Mucosa of descending colon (tissue), 3 donors: ENCODE data around the gene PCP4L1. TPM values are rescaled to one million over a fixed set of nuclear protein-coding genes. Genes with fewer than 3 reads are reported as not detected.
A peak's percentile ranks its signal among the peaks of the same experiment; 100 is the strongest.

Experiments used
- ATAC-seq: fragments of 200-7000 bp; cut with Tn5 transposase; one replicate; pipeline ENCODE4 v1.9.1; 2020; ENCODE audit warnings: mild to moderate bottlenecking, moderate library complexity
- DNase-seq, 3 donors: peaks; one replicate each; pipeline ENCODE4 v3.0.0-alpha.2; 2020
- H3K36me3 ChIP-seq: fragments of 200-600 bp; one replicate; pipeline ENCODE4 v1.8.0; 2021; ENCODE audit warnings: low read depth, mild to moderate bottlenecking
- H3K4me1 ChIP-seq: fragments of 200-600 bp; one replicate; pipeline ENCODE4 v1.8.0; 2021; ENCODE audit warnings: low read depth, mild to moderate bottlenecking
- H3K4me3 ChIP-seq: fragments of 200-600 bp; one replicate; pipeline ENCODE4 v1.8.0; 2021; ENCODE audit warnings: mild to moderate bottlenecking
- H3K9me3 ChIP-seq: fragments of 200-600 bp; one replicate; pipeline ENCODE4 v1.8.0; 2021; ENCODE audit warnings: mild to moderate bottlenecking
- intact Hi-C, 2 donors: fragments of 100-400 bp; cut with DNase I in 1 of 2; cut with micrococcal nuclease in 1 of 2; formaldehyde crosslinking; loops; one replicate each; pipeline versions ENCODE4 v1.11.0 to v1.11.1; 2022; cut with DNase I, micrococcal nuclease
- total RNA-seq, 3 donors: library from RNA; stranded (reverse); fragmentation: NEBNext Ultra II Directional in 2 of 3; extraction: Animal tissue kit (Norgen Biotek cat#: 25700) in 2 of 3; gene quantifications; one replicate each; pipeline versions ENCODE4 v1.2.1 to v1.2.4, GENCODE V29; 2021 to 2023
- TF ChIP-seq, protein P1 (sequence below): fragments of 200-600 bp; IDR thresholded peaks from one replicate; pipeline ENCODE4 v1.8.0; 2022; ENCODE audit warnings: antibody characterized with exemption, mild to moderate bottlenecking
- donor health status: DM: no; HTN: no; CAD: no; lungs with moderate emphysema.
- donor health status: DM: no; HTN: no; CAD: no.
- donor health status: DM: no; HTN: yes; CAD: no.

Gene PCP4L1
- total RNA-seq, 3 donors from 2014 or later, result 0.41 to 12.2 (median 1.6) TPM

DNA sequence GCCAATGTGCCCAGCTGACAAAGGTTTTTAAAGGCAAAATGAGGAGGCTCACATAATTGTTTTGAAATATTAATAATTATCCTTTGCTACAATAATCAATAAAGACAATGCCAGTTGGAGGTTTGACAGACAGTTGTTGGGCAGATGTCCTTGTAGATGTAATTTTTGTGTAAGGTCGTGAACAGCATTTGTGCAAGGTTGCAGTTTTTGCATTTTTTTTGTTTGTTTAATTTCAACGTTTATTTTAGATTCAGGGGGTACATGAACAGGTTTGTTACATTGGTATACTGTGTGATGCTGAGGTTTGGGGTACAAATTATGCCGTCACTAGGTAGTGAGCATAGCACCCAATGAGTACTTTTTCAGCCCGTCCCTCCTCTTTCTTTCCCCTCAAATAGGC lies 41.9 kb downstream of the PCP4L1 start:
- DNase-seq, result no peak
- TF ChIP-seq, protein P1, sequence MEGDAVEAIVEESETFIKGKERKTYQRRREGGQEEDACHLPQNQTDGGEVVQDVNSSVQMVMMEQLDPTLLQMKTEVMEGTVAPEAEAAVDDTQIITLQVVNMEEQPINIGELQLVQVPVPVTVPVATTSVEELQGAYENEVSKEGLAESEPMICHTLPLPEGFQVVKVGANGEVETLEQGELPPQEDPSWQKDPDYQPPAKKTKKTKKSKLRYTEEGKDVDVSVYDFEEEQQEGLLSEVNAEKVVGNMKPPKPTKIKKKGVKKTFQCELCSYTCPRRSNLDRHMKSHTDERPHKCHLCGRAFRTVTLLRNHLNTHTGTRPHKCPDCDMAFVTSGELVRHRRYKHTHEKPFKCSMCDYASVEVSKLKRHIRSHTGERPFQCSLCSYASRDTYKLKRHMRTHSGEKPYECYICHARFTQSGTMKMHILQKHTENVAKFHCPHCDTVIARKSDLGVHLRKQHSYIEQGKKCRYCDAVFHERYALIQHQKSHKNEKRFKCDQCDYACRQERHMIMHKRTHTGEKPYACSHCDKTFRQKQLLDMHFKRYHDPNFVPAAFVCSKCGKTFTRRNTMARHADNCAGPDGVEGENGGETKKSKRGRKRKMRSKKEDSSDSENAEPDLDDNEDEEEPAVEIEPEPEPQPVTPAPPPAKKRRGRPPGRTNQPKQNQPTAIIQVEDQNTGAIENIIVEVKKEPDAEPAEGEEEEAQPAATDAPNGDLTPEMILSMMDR, result no peak
- no peak overlapping the region for H3K4me3 ChIP-seq
- intact Hi-C loops, result no loop called here
- H3K36me3 ChIP-seq, result no peaks in the 10 kb centered on the region
- H3K9me3 ChIP-seq, result no peaks in the 10 kb centered on the region
- ATAC-seq, result no peak
- peaks cover 8% of the 10 kb centered on the region for H3K4me1 ChIP-seq

DNA sequence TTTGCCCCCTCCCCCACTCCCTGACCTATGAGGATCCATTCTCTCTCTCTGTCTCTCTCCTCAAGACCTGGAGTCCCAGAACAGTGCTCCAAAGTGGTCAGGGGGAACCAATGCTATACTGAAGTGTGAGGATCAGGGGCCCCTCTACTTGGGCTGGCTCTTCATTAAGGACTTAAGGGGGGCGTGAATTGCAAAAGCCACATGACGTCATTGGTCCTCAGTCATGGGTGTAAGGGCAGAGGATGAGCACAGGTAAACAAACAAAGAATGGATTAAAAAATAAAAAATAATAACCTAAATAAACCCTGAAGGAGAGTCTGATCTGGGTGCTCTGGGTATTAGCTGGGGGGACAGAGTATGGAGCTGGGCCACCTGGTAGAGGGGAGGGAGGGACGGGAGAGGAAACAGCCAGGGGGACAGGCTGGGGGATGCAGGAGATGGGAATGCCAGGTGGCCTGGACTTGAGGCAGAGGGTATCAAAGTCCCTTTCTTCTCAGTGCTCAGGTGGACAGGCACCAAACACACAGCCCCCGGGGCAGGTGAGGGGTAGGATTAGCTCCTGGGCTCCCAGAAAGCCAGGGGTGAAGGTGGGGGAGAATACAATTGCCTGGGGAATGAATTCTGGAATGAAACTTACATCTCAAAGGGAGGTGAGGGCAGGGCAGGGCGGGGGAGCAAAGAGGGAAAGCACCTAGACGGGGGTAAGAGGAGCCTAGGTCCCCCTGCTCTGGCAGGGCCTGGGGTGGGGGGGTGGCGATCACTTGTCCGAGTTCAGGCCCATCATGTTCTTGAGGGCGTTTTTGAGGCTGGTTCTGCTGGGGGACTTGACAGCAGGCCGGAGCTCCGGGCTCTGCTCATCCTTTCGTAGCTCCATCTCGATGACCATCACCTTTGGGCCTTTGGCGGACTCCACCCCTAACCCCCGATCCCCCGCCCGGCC lies 46.7 kb downstream of the PCP4L1 start:
- Histone ChIP-seq H3K4me3 (peak overlapping the region; percentile 44), H3K4me1 (peaks cover 9% of the 10 kb centered on the region), H3K36me3 (no peaks in the 10 kb centered on the region), H3K9me3 (no peaks in the 10 kb centered on the region)
- ATAC-seq, result peak; percentile 25
- intact Hi-C loops, result no loop called here
- DNase-seq, result peak in 2 of 3 donors; percentile 38 to 48
- TF ChIP-seq, protein P1, result no peak

DNA sequence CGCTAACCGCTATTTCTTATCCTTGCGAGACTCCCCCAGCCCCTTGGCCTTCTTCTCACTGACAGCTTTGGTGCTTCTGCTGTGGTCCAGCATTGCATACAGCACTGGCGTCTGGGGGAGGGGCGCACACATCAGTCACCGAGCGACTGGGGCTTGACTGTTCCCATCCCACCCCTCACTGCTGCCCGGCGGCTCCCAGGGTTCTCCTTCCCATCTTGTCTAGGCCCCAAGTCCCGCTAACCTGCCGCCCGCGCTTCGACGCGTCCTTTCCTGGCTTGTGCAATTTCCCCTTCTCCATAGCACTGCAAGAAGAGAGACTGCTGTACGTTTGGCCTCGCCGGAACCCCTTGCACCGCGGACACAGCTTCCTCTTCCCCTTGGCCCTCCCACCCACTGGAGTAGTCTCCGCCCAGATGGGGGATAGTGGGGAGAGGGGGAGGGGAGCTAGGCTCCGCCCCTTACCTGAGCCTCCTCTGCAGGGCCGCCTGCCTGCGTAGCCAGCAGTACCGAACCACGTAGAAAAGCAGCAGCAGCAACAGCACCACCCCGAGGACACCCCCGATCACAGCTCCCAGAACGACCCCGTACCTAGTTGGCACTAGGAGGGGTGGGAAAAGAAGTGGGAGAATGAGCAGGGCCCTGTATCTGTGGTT lies 47.4 kb downstream of the PCP4L1 start:
- ATAC-seq, result peak; percentile 99
- Histone ChIP-seq H3K4me1 (peaks cover 9% of the 10 kb centered on the region), H3K9me3 (no peaks in the 10 kb centered on the region), H3K4me3 (peak overlapping the region; percentile 44), H3K36me3 (no peaks in the 10 kb centered on the region)
- TF ChIP-seq, protein P1, result peak; percentile 28
- DNase-seq, result peak; percentile 87 to 93 (median 92)
- intact Hi-C loops, result no loop called here

DNA sequence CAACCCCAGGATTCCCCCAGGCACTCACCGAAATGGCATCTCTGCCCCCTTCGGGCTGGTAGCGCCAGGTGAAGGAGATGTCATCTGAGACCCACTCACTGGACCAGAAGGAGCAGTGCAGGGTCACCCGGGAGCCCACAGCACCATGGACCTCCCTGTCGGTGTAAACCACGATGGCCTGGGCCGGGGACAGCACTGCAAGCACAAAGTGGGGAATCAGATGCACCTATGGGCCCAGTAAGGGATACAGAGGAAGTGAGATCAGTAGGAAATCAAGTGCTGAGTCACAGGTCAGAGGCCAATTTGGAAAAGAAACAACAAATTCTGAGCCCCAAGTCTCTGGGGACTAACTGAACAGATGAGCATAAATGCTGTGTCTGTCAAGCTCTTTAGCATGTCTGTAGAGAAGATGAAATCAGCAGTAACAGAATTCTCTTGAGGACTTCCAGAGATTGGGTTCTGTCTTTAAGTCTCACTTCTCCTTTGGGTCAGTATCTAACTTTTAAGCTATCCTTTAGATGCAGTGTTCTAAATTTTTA lies 48.8 kb downstream of the PCP4L1 start:
- H3K4me1 ChIP-seq, result peaks cover 9% of the 10 kb centered on the region
- ATAC-seq (no peak), DNase-seq (peak in 1 of 3 donors; percentile 56)
- H3K9me3 ChIP-seq, result no peaks in the 10 kb centered on the region
- H3K36me3 ChIP-seq, result no peaks in the 10 kb centered on the region
- intact Hi-C loops, result no loop called here
- TF ChIP-seq, protein P1, result no peak
- H3K4me3 ChIP-seq, result no peak overlapping the region

DNA sequence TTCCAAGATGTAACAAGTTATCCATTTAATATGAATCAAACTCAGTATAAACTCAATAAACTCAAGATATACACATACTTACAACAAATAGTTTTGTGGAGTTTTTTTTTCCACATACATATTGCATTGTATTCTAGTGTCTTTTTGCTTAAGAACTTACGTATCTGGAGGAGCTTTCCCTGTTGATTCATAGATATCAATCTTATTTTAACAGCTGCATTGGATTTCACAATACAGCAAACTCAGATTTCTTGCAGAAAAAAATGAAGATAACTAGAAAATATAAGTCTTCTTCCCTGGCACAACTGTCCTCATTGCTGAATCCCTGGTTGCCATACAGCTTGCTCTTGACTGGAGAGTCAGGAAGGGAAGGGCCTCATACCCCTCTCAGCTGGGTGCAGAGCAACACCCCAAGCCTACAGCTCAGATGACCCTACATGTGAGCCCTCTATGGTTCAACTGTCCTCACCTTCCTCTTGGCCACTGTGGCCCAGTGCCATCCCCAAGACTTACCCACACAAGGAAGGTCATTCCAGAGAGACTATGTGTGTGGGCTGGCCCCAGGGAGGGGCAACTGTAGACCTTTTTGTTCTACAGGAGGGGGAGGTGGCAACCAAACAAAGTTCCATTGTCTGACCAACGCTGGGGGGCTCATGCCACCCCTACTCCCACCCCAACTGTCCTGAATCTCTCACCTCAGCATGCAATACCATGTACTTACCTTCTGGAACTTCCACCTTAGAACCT lies 49.5 kb downstream of the PCP4L1 start:
- H3K36me3 ChIP-seq, result no peaks in the 10 kb centered on the region
- H3K4me1 ChIP-seq, result peaks cover 9% of the 10 kb centered on the region
- H3K9me3 ChIP-seq, result no peaks in the 10 kb centered on the region
- no peak for ATAC-seq
- no peak for DNase-seq
- TF ChIP-seq, protein P1, result no peak
- intact Hi-C loops, result no loop called here
- no peak overlapping the region for H3K4me3 ChIP-seq
